Left renal pelvis (tissue), 4 donors: ENCODE results near the gene SLC2A10. TPM values are rescaled to one million over a fixed set of nuclear protein-coding genes. Genes with fewer than 3 reads are reported as not detected.
"Not testable (repeated sequence)": the region's sequence is repeated elsewhere in the genome, so short reads cannot be mapped to it uniquely, and the experiment has no call there.

ENCODE experiments used
- DNase-seq, 4 donors: peaks; one replicate each; pipeline ENCODE4 v3.0.0-alpha.2; 2013; ENCODE audit warnings: low read depth in 4 of 4, low spot score in 3 of 4
- polyA plus RNA-seq, 4 donors: library from polyadenylated mRNA; unstranded; fragments of 120-200 nt; gene quantifications; one replicate each; pipeline ENCODE4 v1.2.1, GENCODE V29; 2013; ENCODE audit not compliant: insufficient read length in 4 of 4

Gene SLC2A10
- polyA plus RNA-seq, result 10 to 100 TPM; 16.0 to 32.2 (median 16.6) TPM

- no peak for DNase-seq
Measured at GRCh38 chr20:46709459-46710152, at the start of gene SLC2A10. SLC2A10 (plus strand) TSS chr20:46709649; CDS start chr20:46709737, 88 bp downstream.

- DNase-seq, result no peak
Measured at GRCh38 chr20:46660487-46660886, 49.0 kb upstream of the SLC2A10 start.

GRCh38 chr20:46661659-46662058 lies 47.8 kb upstream of the SLC2A10 start:
- no peak for DNase-seq

- no peak for DNase-seq
Measured at GRCh38 chr20:46663531-46663930, 45.9 kb upstream of the SLC2A10 start.

GRCh38 chr20:46665602-46666001 lies 43.8 kb upstream of the SLC2A10 start:
- DNase-seq, result no peak

- no peak for DNase-seq
Measured at GRCh38 chr20:46666306-46666705, 43.1 kb upstream of the SLC2A10 start.

- no peak for DNase-seq
Measured at GRCh38 chr20:46666818-46667515, 42.5 kb upstream of the SLC2A10 start.

GRCh38 chr20:46670228-46670584 lies 39.2 kb upstream of the SLC2A10 start:
- no peak for DNase-seq

GRCh38 chr20:46670585-46671584 lies 38.6 kb upstream of the SLC2A10 start:
- DNase-seq, result no peak

GRCh38 chr20:46671866-46672542 lies 37.4 kb upstream of the SLC2A10 start:
- DNase-seq, result no peak

GRCh38 chr20:46672543-46673148 lies 36.8 kb upstream of the SLC2A10 start:
- DNase-seq, result no peak

- no peak for DNase-seq
Measured at GRCh38 chr20:46673394-46674252, 35.8 kb upstream of the SLC2A10 start.

GRCh38 chr20:46674253-46675083 lies 35.0 kb upstream of the SLC2A10 start:
- DNase-seq, result no peak

- not testable (repeated sequence) for DNase-seq
Measured at GRCh38 chr20:46676649-46677316, 32.7 kb upstream of the SLC2A10 start.

GRCh38 chr20:46677608-46678007 lies 31.8 kb upstream of the SLC2A10 start:
- DNase-seq, result no peak

- no peak for DNase-seq
Measured at GRCh38 chr20:46678516-46678915, 30.9 kb upstream of the SLC2A10 start.

- no peak for DNase-seq
Measured at GRCh38 chr20:46680684-46681031, 28.8 kb upstream of the SLC2A10 start.
